ENCODE measurements around the gene MYO1D.

Gene MYO1D

GRCh38 chr17:32615326-32615725 lies 261.6 kb downstream of the MYO1D start:
- H3K4me3 ChIP-seq = no peak overlapping the region
- H3K27ac ChIP-seq = no peak overlapping the region

- Histone ChIP-seq H3K4me3 (no peak overlapping the region), H3K27ac (no peak overlapping the region)
Measured at GRCh38 chr17:32610943-32611342, 266.0 kb downstream of the MYO1D start.

- H3K27ac ChIP-seq = no peak overlapping the region
- no peak overlapping the region for H3K4me3 ChIP-seq
Measured at GRCh38 chr17:32609884-32610650, 266.9 kb downstream of the MYO1D start.

GRCh38 chr17:32609085-32609484 lies 267.8 kb downstream of the MYO1D start:
- H3K4me3 ChIP-seq = no peak overlapping the region

GRCh38 chr17:32608267-32608666 lies 268.7 kb downstream of the MYO1D start:
- H3K4me3 ChIP-seq = no peak overlapping the region
- H3K27ac ChIP-seq = no peak overlapping the region

More at GRCh38 chr17:32609085-32609484, 267.8 kb downstream of the MYO1D start:
- no peak overlapping the region for H3K27ac ChIP-seq

GRCh38 chr17:32604966-32605365 lies 272.0 kb downstream of the MYO1D start:
- Histone ChIP-seq H3K4me3 (no peak overlapping the region), H3K27ac (no peak overlapping the region)

- Histone ChIP-seq H3K4me3 (no peak overlapping the region), H3K27ac (peak overlapping the region in 1 of 21 experiments; percentile 10)
Measured at GRCh38 chr17:32602396-32602795, 274.5 kb downstream of the MYO1D start.

- H3K27ac ChIP-seq = peak overlapping the region in 1 of 21 experiments; percentile 10
- no peak overlapping the region for H3K4me3 ChIP-seq
Measured at GRCh38 chr17:32601866-32602265, 275.1 kb downstream of the MYO1D start.

- no peak overlapping the region for H3K4me3 ChIP-seq
- H3K27ac ChIP-seq = peak overlapping the region in 1 of 21 experiments; percentile 24
Measured at GRCh38 chr17:32596628-32597027, 280.3 kb downstream of the MYO1D start.

GRCh38 chr17:32596206-32596605 lies 280.7 kb downstream of the MYO1D start:
- Histone ChIP-seq H3K27ac (no peak overlapping the region), H3K4me3 (no peak overlapping the region)

GRCh38 chr17:32593003-32593402 lies 283.9 kb downstream of the MYO1D start:
- Histone ChIP-seq H3K4me3 (no peak overlapping the region), H3K27ac (no peak overlapping the region)

GRCh38 chr17:32591405-32591804 lies 285.5 kb downstream of the MYO1D start:
- H3K27ac ChIP-seq = no peak overlapping the region
- no peak overlapping the region for H3K4me3 ChIP-seq

GRCh38 chr17:32590974-32591373 lies 285.9 kb downstream of the MYO1D start:
- Histone ChIP-seq H3K27ac (no peak overlapping the region), H3K4me3 (no peak overlapping the region)

GRCh38 chr17:32588982-32589381 lies 287.9 kb downstream of the MYO1D start:
- Histone ChIP-seq H3K27ac (no peak overlapping the region), H3K4me3 (no peak overlapping the region)

- no peak overlapping the region for H3K27ac ChIP-seq
Measured at GRCh38 chr17:32588135-32588534, 288.8 kb downstream of the MYO1D start.

GRCh38 chr17:32586666-32587065 lies 290.3 kb downstream of the MYO1D start:
- peak overlapping the region in 2 of 21 experiments; percentile 13 to 43 for H3K27ac ChIP-seq
- no peak overlapping the region for H3K4me3 ChIP-seq

More at GRCh38 chr17:32588135-32588534, 288.8 kb downstream of the MYO1D start:
- H3K4me3 ChIP-seq = no peak overlapping the region

GRCh38 chr17:32584792-32585191 lies 292.1 kb downstream of the MYO1D start:
- H3K4me3 ChIP-seq = no peak overlapping the region
- peak overlapping the region in 1 of 21 experiments; percentile 57 for H3K27ac ChIP-seq

GRCh38 chr17:32583053-32583452 lies 293.9 kb downstream of the MYO1D start:
- Histone ChIP-seq H3K27ac (no peak overlapping the region), H3K4me3 (no peak overlapping the region)

- Histone ChIP-seq H3K27ac (no peak overlapping the region), H3K4me3 (no peak overlapping the region)
Measured at GRCh38 chr17:32575852-32576251, 301.1 kb downstream of the MYO1D start.

GRCh38 chr17:32570081-32570396 lies 306.9 kb downstream of the MYO1D start:
- Histone ChIP-seq H3K27ac (peak overlapping the region in 12 of 21 experiments; percentile 25 to 80 (median 60)), H3K4me3 (no peak overlapping the region)

GRCh38 chr17:32569171-32570080 lies 307.5 kb downstream of the MYO1D start:
- Histone ChIP-seq H3K27ac (peak overlapping the region in 12 of 21 experiments; percentile 36 to 80 (median 60)), H3K4me3 (no peak overlapping the region)
